NT2/D1 (cell line): ENCODE measurements around the gene P2RX3.
A peak's percentile ranks its signal among the peaks of the same experiment; 100 is the strongest.

Experiments used
- DNase-seq: peaks from one replicate; pipeline ENCODE4 v3.0.0-alpha.2; 2011; ENCODE audit warnings: low read depth, low spot score
- H3K27me3 ChIP-seq: 2 replicates; pipeline ENCODE4 v1.6.0; 2011; ENCODE audit warnings: mild to moderate bottlenecking; ENCODE audit not compliant: insufficient read length, insufficient read depth
- H3K36me3 ChIP-seq: 2 replicates; pipeline ENCODE4 v1.6.1; 2011; ENCODE audit warnings: mild to moderate bottlenecking, low read length, mixed read lengths; ENCODE audit not compliant: insufficient read depth, insufficient read length
- H3K4me1 ChIP-seq: 2 replicates; pipeline ENCODE4 v1.5.1; 2011; ENCODE audit not compliant: insufficient read depth, insufficient read length
- H3K4me3 ChIP-seq: 2 replicates; pipeline ENCODE4 v1.5.1; 2011; ENCODE audit warnings: low read depth; ENCODE audit not compliant: insufficient read length
- H3K9ac ChIP-seq: 2 replicates; pipeline ENCODE4 v1.6.0; 2011; ENCODE audit warnings: low read depth; ENCODE audit not compliant: insufficient read length
- H3K9me3 ChIP-seq: 2 replicates; pipeline ENCODE4 v1.5.1; 2011; ENCODE audit warnings: mild to moderate bottlenecking, low read length; ENCODE audit not compliant: insufficient read depth
- SUZ12 ChIP-seq: IDR thresholded peaks from 2 replicates; pipeline ENCODE4 v1.6.1; 2011; ENCODE audit not compliant: insufficient read length, insufficient read depth; ENCODE audit errors: extremely low read depth
- YY1 ChIP-seq: IDR thresholded peaks from 2 replicates; pipeline ENCODE4 v1.6.1; 2011; ENCODE audit not compliant: insufficient read length, insufficient read depth
- ZNF274 ChIP-seq: IDR thresholded peaks from 2 replicates; pipeline ENCODE4 v1.6.1; 2011; ENCODE audit warnings: mild to moderate bottlenecking, low read depth, low read length

The P2RX3 gene

GRCh38 chr11:57323167-57323854, 14.8 kb upstream of the P2RX3 start:
- peaks cover 19% of the 10 kb centered on the region for H3K4me1 ChIP-seq
- peaks cover 59% of the 10 kb centered on the region for H3K36me3 ChIP-seq

GRCh38 chr11:57323855-57324153, 14.3 kb upstream of the P2RX3 start:
- H3K9ac ChIP-seq = peak overlapping the region; percentile 92
- no peaks in the 10 kb centered on the region for H3K9me3 ChIP-seq
- no peaks in the 10 kb centered on the region for H3K27me3 ChIP-seq
- H3K36me3 ChIP-seq = peaks cover 60% of the 10 kb centered on the region
- H3K4me3 ChIP-seq = peak overlapping the region; percentile 84
- no peak for DNase-seq
- H3K4me1 ChIP-seq = peaks cover 17% of the 10 kb centered on the region
- TF ChIP-seq YY1 (no peak), SUZ12 (no peak), ZNF274 (no peak)

More at GRCh38 chr11:57323167-57323854, 14.8 kb upstream of the P2RX3 start:
- DNase-seq = no peak
- Histone ChIP-seq H3K9ac (peak overlapping the region; percentile 92), H3K27me3 (no peaks in the 10 kb centered on the region), H3K9me3 (no peaks in the 10 kb centered on the region), H3K4me3 (peak overlapping the region; percentile 84)
- no peak for TF ChIP-seq ZNF274
- no peak for TF ChIP-seq YY1
- TF ChIP-seq SUZ12 = no peak

GRCh38 chr11:57324154-57324885, 13.8 kb upstream of the P2RX3 start:
- no peak for DNase-seq
- H3K27me3 ChIP-seq = no peaks in the 10 kb centered on the region
- peaks cover 17% of the 10 kb centered on the region for H3K4me1 ChIP-seq
- H3K4me3 ChIP-seq = peak overlapping the region; percentile 84
- peaks cover 61% of the 10 kb centered on the region for H3K36me3 ChIP-seq
- no peaks in the 10 kb centered on the region for H3K9me3 ChIP-seq
- H3K9ac ChIP-seq = peak overlapping the region; percentile 92
- TF ChIP-seq SUZ12 (no peak), ZNF274 (no peak)

- peak within 1 kb of the TSS; percentile 92 for H3K9ac ChIP-seq
- peaks cover 63% of the 10 kb centered on the region for H3K36me3 ChIP-seq
- H3K27me3 ChIP-seq = no peaks in the 10 kb centered on the region
- H3K4me3 ChIP-seq = peak within 1 kb of the TSS; percentile 84
- peak; percentile 95 for DNase-seq
- H3K4me1 ChIP-seq = peaks cover 17% of the 10 kb centered on the region
- TF ChIP-seq SUZ12 (no peak), YY1 (peak; percentile 38), ZNF274 (no peak)
- H3K9me3 ChIP-seq = no peaks in the 10 kb centered on the region
These were observed 13.0 kb upstream of the P2RX3 start, which contains the start of gene TNKS1BP1 for GRCh38 chr11:57324886-57325734. TSS of gene TNKS1BP1 (minus strand) at chr11:57324952. CDS start at chr11:57321885, 3,067 bp downstream.

- Histone ChIP-seq H3K27me3 (no peaks in the 10 kb centered on the region), H3K4me3 (peak overlapping the region; percentile 42), H3K9me3 (no peaks in the 10 kb centered on the region), H3K9ac (peak overlapping the region; percentile 87), H3K36me3 (peaks cover 63% of the 10 kb centered on the region), H3K4me1 (peaks cover 14% of the 10 kb centered on the region)
- TF ChIP-seq YY1 (no peak), ZNF274 (no peak), SUZ12 (no peak)
- DNase-seq = no peak
These were observed 12.5 kb upstream of the P2RX3 start for GRCh38 chr11:57325735-57326048.

- DNase-seq = no peak
- H3K9me3 ChIP-seq = no peaks in the 10 kb centered on the region
- H3K36me3 ChIP-seq = peaks cover 72% of the 10 kb centered on the region
- no peaks in the 10 kb centered on the region for H3K27me3 ChIP-seq
- no peak overlapping the region for H3K4me3 ChIP-seq
- TF ChIP-seq SUZ12 (no peak), ZNF274 (no peak), YY1 (no peak)
- no peak overlapping the region for H3K9ac ChIP-seq
- peaks cover 9% of the 10 kb centered on the region for H3K4me1 ChIP-seq
These were observed 10.4 kb upstream of the P2RX3 start for GRCh38 chr11:57327721-57328120.

- TF ChIP-seq YY1 = no peak
- TF ChIP-seq SUZ12 = no peak
- TF ChIP-seq ZNF274 = no peak
- Histone ChIP-seq H3K4me3 (no peak overlapping the region), H3K36me3 (peaks cover 95% of the 10 kb centered on the region), H3K27me3 (no peaks in the 10 kb centered on the region), H3K9me3 (no peaks in the 10 kb centered on the region), H3K4me1 (peaks cover 9% of the 10 kb centered on the region), H3K9ac (no peak overlapping the region)
- no peak for DNase-seq
These were observed 8.1 kb upstream of the P2RX3 start for GRCh38 chr11:57330029-57330428.
